ENCODE results near the gene ATP10B. TPM values are rescaled to one million over a fixed set of nuclear protein-coding genes. Genes with fewer than 3 reads are reported as not detected.

The ATP10B gene
- total RNA-seq, 1 donor from 2014 or later = 9.1 TPM

DNA sequence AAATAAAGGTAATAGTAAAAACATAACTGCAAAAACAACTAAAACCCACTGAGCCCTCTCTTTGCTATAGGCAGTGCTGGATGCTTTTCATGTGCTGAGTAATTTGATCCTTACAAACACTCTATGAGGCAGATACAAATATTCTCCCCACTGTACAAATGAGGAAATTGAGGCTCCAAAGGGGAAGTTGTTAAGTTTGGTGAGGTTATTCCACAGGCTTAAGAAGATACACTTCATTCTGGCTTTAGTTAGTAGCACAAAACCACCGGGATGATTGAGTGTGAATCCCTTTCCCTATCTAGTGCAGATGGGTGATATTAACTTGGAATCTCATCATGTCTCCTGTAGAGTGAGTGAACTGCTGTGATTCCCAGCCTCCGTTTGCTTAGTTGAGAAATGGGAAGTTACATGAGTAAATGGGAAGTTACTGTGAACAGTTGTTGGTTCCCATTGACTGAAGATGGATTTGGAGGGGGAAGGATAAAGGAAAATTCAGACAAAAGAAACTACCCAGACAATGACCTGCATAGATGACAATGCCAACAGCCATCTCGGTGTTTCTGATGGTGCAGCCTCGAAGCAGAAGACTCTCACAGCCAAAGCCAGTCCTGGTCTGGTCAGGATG lies 208.3 kb downstream of the ATP10B start:
- no peak overlapping the region for H3K4me3 ChIP-seq
- no peak for DNase-seq (ENCODE audit: extremely low spot score in 2 of 2)
- no peaks in the 10 kb centered on the region for H3K9me3 ChIP-seq
- H3K36me3 ChIP-seq = no peaks in the 10 kb centered on the region
- intact Hi-C loops (cut with DNase I) = no loop called here
- H3K27ac ChIP-seq = no peak overlapping the region
- H3K4me1 ChIP-seq = no peaks in the 10 kb centered on the region
- H3K27me3 ChIP-seq = no peaks in the 10 kb centered on the region
- no peak for TF ChIP-seq POLR2A (IDR thresholded peaks at IDR 0.05)
- TF ChIP-seq POLR2AphosphoS5 (IDR thresholded peaks at IDR 0.05; ENCODE audit: insufficient read depth in 1 of 2, low read depth in 1 of 2) = no peak
- TF ChIP-seq, protein P1, sequence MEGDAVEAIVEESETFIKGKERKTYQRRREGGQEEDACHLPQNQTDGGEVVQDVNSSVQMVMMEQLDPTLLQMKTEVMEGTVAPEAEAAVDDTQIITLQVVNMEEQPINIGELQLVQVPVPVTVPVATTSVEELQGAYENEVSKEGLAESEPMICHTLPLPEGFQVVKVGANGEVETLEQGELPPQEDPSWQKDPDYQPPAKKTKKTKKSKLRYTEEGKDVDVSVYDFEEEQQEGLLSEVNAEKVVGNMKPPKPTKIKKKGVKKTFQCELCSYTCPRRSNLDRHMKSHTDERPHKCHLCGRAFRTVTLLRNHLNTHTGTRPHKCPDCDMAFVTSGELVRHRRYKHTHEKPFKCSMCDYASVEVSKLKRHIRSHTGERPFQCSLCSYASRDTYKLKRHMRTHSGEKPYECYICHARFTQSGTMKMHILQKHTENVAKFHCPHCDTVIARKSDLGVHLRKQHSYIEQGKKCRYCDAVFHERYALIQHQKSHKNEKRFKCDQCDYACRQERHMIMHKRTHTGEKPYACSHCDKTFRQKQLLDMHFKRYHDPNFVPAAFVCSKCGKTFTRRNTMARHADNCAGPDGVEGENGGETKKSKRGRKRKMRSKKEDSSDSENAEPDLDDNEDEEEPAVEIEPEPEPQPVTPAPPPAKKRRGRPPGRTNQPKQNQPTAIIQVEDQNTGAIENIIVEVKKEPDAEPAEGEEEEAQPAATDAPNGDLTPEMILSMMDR (IDR thresholded peaks at IDR 0.05) = no peak

DNA sequence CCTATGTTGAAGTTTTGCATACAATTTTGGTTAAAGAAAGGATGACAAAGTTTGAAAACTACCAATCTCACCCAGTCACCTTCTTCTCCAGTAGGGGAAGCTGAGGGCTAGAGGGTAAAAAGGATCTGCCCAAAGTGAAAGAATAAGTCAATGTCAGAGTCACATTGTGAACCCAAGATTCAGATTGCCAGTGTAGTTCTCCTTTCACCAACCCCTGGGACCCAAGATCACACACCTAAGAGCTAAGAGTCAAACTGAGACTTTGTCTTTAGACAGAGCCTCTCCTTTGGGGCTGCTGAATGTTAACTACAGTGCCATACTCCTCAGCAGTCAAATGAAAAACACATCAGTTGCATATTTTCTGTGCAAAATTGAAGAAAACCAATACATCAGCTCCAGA lies 210.6 kb downstream of the ATP10B start:
- H3K4me3 ChIP-seq = no peak overlapping the region
- H3K27me3 ChIP-seq = no peaks in the 10 kb centered on the region
- H3K4me1 ChIP-seq = no peaks in the 10 kb centered on the region
- intact Hi-C loops (cut with DNase I) = no loop called here
- no peaks in the 10 kb centered on the region for H3K36me3 ChIP-seq
- H3K9me3 ChIP-seq = no peaks in the 10 kb centered on the region
- H3K27ac ChIP-seq = no peak overlapping the region
- no peak for TF ChIP-seq POLR2AphosphoS5 (IDR thresholded peaks at IDR 0.05; ENCODE audit: insufficient read depth in 1 of 2, low read depth in 1 of 2)
- TF ChIP-seq, protein P1 (IDR thresholded peaks at IDR 0.05) = no peak
- TF ChIP-seq POLR2A (IDR thresholded peaks at IDR 0.05) = no peak
- DNase-seq (ENCODE audit: extremely low spot score in 2 of 2) = no peak

DNA sequence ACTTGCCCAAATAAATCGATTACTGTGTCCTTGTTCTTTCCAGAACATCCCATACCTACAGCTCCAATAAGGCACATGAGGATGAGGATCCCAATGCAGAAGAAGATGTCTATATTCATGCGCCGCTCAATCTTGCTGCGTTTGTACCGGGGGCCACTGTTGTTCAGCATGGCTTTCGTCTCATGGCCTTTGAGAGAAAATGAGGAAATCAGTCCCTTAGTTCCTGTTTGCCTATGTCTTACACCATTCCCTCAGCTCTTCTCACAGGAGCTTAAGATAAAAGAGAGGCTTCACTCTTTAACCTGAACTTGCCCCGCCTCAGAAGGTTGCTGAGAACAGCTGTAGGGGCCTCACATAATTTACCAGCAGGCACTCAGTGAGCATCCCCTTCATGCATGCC lies 211.6 kb downstream of the ATP10B start:
- no peak for DNase-seq (ENCODE audit: extremely low spot score in 2 of 2)
- intact Hi-C loops (cut with DNase I) = no loop called here
- H3K4me3 ChIP-seq = no peak overlapping the region
- no peak for TF ChIP-seq POLR2AphosphoS5 (IDR thresholded peaks at IDR 0.05; ENCODE audit: insufficient read depth in 1 of 2, low read depth in 1 of 2)
- TF ChIP-seq, protein P1 (IDR thresholded peaks at IDR 0.05) = no peak
- TF ChIP-seq POLR2A (IDR thresholded peaks at IDR 0.05) = no peak
- no peaks in the 10 kb centered on the region for H3K9me3 ChIP-seq
- no peaks in the 10 kb centered on the region for H3K36me3 ChIP-seq
- H3K27ac ChIP-seq = no peak overlapping the region
- H3K27me3 ChIP-seq = no peaks in the 10 kb centered on the region
- H3K4me1 ChIP-seq = no peaks in the 10 kb centered on the region

DNA sequence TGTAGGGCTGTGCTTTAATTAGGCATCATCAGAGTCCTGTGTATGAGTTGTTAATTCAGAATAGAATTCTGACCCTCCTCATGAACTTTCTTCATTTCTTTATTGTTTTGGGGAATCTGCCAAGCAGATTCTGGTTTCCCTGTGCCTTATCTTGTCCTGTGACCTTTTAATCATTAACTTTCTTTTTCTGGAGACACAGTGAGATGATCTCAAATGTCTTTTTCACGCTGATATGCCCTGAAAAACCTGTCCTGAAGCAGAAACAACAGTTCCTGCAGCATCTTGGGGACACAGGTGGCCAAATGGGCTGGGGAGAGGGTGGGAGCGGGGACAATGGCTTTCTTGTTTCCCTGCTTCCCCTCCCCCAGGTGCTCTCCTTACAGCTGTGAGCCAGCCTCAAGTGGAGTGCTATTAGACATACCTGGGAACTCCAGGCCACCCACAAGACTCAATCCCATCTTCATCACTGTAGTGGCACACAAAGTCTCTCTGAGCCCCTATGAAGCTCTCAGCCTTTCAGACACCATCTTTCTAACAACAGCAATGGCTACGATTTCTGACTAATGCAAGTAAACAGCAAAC lies 213.8 kb downstream of the ATP10B start:
- intact Hi-C loops (cut with DNase I) = no loop called here
- no peak for DNase-seq (ENCODE audit: extremely low spot score in 2 of 2)
- Histone ChIP-seq H3K4me1 (no peaks in the 10 kb centered on the region), H3K36me3 (no peaks in the 10 kb centered on the region), H3K9me3 (no peaks in the 10 kb centered on the region), H3K27me3 (no peaks in the 10 kb centered on the region), H3K27ac (no peak overlapping the region), H3K4me3 (no peak overlapping the region)
- TF ChIP-seq POLR2AphosphoS5 (IDR thresholded peaks at IDR 0.05; ENCODE audit: insufficient read depth in 1 of 2, low read depth in 1 of 2) = no peak
- TF ChIP-seq POLR2A (IDR thresholded peaks at IDR 0.05) = no peak
- TF ChIP-seq, protein P1 (IDR thresholded peaks at IDR 0.05) = no peak

DNA sequence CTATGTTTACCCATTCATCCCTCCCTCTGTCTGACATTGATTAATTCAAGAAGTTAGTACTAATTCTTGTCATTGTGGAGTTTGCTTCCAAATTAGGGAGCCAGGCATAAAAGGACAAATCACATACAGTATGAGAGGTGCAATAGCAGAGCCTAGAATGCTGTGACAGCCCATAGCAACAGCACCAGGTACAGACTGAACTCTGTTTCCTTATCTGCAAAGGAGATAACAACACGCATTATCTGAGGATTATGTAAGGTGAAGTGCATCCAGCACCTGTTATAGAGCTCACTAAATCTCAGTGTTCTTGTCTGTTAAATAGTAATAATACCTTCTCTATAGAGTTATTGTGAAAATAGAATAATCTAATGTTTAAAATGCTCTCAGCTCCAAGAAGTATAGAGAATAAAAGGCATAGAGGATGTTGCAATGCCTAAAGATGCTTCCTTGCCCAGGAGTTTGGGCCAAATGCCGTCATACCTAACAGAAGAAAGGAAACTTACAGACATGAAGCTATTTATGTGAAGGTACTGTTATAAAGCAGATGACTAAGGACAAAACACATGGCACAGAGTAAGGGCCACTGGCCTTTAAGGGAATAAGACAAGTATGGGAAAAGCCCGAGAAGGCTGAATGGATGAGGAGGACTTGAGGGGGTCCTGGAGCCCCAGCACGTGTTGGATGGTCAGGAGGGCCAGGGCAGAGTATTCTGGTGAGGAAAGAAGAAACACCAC lies 214.5 kb downstream of the ATP10B start:
- intact Hi-C loops (cut with DNase I) = no loop called here
- H3K27ac ChIP-seq = no peak overlapping the region
- no peak overlapping the region for H3K4me3 ChIP-seq

More for the DNA sequence above, 214.5 kb downstream of the ATP10B start:
- TF ChIP-seq, protein P1 (IDR thresholded peaks at IDR 0.05) = no peak
- no peak for TF ChIP-seq POLR2A (IDR thresholded peaks at IDR 0.05)
- no peak for TF ChIP-seq POLR2AphosphoS5 (IDR thresholded peaks at IDR 0.05; ENCODE audit: insufficient read depth in 1 of 2, low read depth in 1 of 2)
- Histone ChIP-seq H3K36me3 (no peaks in the 10 kb centered on the region), H3K4me1 (no peaks in the 10 kb centered on the region), H3K9me3 (no peaks in the 10 kb centered on the region), H3K27me3 (no peaks in the 10 kb centered on the region)
- DNase-seq (ENCODE audit: extremely low spot score in 2 of 2) = no peak

Measured in vagina (tissue), 2 donors.